GM12874 (cell line): ENCODE measurements around the gene SNAP25.

Experiments
- CTCF ChIP-seq: IDR thresholded peaks from 2 replicates; pipeline ENCODE4 v1.5.1; 2011; ENCODE audit warnings: low read depth, mild to moderate bottlenecking, control low read depth, low read length, moderate library complexity; ENCODE audit not compliant: insufficient read depth

SNAP25 gene

GRCh38 chr20:10178091-10178490, 40.5 kb upstream of the SNAP25 start:
- no peak for TF ChIP-seq CTCF

GRCh38 chr20:10178727-10179313, 39.8 kb upstream of the SNAP25 start:
- no peak for TF ChIP-seq CTCF

- peak; percentile 50; the same call in 1 of the 2 replicates for TF ChIP-seq CTCF
These were observed 38.9 kb upstream of the SNAP25 start for GRCh38 chr20:10179574-10180298.

- TF ChIP-seq CTCF: no peak
These were observed 37.9 kb upstream of the SNAP25 start for GRCh38 chr20:10180651-10181235.

- no peak for TF ChIP-seq CTCF
These were observed 32.7 kb upstream of the SNAP25 start for GRCh38 chr20:10185741-10186558.

- no peak for TF ChIP-seq CTCF
These were observed 28.2 kb upstream of the SNAP25 start for GRCh38 chr20:10190456-10190855.

GRCh38 chr20:10192171-10192570, 26.5 kb upstream of the SNAP25 start:
- TF ChIP-seq CTCF: no peak
